AML-193 (cell line): Measurements from ENCODE around the gene MRPS10.
A peak's percentile ranks its signal among the peaks of the same experiment; 100 is the strongest.
"Not testable (repeated sequence)": the region's sequence is repeated elsewhere in the genome, so short reads cannot be mapped to it uniquely, and the experiment has no call there.

Experiments
- DNase-seq, 2 experiments: peaks; one replicate each; lab custom pipeline; 2025; lab: John Stamatoyannopoulos, UW

Gene MRPS10

DNA sequence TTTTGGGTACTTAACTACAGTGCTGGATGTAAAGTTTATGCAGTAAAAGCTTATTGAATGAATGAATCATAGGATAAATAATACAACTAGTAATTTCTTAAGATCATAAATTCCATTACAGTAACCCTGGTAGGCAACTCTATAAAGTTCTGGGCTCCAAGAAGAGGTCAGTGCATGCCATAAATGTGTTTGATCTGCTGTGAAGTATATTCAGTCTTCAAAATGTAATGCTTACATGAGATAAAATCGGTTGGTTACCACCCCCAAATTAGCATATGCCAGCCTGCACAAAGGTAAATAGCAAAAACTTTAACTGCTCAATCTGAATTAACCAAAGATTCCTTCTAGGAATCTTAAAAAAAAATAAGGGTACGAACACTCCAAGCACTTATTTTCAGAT, 10.1 kb downstream of the MRPS10 start:
- DNase-seq = not testable (repeated sequence)

DNA sequence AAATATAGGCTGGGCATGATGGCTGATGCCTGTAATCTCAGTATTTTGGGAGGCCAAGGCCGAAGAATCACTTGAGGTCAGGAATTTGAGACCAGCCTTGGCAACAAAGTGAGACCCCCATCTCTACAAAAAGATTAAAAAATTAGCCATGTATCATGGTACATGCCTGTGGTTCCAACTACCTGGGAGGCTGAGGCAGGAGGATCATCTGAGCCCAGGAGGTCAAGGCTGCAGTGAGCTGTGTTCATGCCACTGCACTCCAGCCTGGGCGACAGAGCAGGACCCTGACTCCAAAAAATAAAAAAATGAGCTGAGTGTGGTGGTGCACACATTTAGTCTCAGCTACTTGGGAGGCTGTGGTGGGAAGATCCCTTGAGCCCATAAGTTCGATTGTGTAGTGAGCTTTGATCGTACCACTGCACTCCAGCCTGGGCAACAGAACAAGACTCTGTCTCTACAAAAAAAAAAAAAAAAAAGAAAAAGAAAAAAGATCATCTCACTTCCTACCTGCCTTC, 12.8 kb downstream of the MRPS10 start:
- no peak for DNase-seq

DNA sequence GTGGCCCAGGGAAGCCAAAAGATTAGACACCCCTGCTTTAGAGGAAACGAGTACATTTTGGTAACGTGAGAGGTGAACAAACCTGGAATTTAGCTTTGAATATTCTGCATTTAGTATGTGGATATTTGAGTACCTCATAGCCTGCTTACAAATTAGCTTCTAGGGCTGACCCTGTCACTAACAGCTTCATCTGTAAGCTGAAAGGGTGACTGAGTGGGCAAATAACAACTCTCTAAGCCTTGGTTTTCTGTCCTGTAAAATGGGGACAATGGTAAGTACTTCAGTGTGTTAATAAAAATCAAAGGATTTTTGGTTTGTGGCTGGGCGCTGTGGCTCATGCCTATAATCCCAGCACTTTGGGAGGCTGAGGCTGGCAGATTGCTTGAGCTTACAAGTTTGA, 14.5 kb downstream of the MRPS10 start:
- DNase-seq = no peak

DNA sequence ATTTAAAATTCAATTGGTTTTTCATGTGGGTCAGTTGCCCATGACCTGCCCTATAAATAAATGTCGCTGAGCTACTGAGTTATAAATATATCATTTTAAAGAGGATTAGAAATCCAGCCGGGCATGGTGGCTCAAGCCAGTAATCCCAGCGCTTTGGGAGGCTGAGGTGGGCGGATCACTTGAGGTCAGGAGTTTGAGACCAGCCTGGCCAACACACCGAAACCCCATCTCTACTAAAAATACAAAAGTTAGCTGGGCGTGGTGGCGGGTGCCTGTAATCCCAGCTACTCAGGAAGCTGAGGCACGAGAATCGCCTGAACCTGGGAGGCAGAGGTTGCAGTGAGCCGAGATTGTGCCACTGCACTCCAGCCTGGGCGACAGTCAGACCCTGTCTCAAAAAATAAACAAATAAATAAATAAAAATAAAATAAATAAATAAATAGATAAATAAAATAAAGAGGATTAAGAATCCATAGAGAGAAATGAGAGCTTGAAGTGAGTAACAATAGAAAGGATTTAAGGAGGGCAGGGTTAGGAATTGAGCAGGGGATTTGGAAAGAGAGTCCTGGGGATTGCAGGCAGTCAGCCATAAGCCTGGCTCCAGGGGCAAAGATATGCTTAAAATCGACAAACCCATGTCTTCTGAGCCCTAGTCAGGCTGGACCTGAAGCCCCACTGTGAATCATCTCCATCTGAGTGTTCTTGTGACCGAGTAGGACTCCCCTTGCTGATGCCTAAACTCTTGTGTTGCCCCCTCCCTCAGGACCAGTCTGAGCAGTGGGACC, 15.3 kb downstream of the MRPS10 start:
- DNase-seq = not testable (repeated sequence)

DNA sequence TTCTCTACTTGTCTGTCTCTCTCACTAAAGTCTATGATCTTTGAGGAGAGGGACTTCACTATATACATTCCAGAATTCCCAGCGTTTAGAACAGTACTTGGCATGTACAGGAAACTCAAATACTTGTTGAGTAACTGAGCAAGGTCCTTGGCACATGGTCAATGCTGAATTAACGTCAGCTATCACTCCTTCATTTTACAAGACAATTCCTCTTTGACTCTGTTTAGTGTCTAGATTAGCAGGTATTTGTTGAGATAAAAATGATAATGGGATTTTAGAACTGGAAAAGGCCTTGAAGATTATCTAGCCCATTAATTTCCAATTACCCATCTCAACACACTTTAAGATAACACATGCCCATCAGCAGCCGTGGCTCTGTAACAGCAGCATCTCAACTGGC, 16.3 kb downstream of the MRPS10 start:
- DNase-seq = no peak

DNA sequence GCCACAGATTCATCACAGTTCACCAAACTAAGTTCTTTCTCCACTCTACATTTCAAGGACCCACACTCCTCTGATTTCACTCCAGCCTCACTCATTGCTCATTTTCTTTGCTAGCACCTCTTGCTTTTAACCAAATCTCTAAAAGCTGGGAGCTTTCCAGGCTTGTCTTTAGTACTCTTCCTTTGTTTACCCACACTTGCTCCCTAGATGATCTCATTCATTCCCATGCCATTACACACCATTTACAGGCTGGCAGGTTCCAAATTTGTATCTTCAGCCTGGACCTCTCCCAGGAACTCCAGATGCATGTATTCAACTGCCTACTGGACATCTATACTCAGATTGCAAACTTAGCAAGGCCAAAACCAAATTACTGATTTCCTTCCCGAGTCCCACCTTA, 17.6 kb downstream of the MRPS10 start:
- no peak for DNase-seq

DNA sequence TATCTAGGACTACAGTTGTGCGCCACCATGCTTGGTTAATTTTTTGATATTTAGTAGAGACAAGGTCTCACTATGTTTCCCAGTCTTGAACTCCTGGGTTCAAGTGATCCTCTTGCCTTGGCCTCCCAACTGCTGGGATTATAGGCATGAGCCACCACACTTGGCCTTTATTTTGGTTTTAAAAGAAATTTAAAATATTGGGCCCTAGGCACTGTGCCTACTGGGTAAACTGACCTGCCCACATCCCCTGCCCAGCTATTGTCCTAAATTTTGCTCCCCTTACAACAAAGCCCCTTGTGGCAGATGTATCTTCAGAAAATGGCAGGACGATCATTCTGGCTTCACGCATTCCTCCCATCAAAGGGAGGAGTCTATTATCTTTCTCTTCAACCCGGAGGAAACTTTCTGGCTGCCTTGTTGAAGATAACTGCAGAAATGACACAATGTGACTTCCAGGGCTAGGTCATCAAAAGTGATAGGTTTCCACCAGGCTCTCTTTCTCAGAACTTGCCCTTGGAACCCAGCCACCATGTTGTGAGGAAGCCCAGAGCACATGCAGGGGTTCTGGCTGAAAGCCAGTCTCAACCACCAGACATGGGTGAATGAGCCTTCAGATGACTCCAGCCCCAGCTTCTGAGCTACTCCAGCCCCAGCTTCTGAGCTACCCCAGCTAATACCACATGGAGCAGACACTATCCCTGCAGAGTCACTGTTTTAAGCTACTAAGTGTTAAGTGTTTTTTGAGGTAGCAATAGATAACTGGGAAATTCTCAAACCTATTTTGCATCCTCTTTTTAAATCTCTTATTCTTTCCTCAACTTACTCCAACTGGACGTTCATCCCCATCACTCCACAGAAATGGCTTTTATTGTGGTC, 18.3 kb downstream of the MRPS10 start:
- DNase-seq = peak in 1 of 2 experiments; percentile 29

DNA sequence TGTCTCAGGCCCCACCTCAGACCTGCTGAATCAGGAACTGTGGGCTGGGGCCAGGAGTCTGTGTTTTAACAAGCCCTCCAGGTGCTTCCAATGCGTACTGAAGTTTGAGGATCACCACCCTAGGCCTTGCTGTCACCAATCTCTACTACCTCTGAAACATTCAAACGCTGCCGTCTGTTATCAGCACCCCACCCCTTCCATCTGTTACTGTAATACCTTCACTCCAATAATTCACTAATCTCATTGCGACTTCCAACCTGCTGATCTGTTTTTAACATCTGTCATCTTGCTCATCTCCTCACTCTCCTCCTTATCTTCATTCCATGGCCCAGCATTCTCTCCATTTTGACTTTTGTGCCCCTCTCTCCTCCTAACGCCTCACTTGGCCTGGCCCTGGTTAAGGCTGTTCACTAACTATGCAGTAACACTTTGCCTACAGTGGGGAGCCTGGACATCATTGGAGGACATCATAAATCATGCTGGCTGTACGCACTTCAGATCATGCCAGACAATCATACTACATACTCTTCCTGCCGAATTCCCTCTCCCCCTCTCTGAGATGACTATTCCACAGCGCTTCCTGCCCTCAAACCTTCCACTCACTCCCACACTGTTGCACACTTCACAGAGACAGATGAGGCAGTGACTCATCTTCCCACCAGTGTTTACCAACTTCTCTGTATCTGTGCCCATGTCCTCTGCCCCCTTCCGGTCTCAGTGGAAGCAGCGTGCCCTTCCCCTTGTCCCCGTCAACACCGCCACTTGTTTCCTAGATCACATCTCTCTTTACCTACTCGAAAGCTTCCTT, 19.9 kb downstream of the MRPS10 start:
- peak; percentile 68 to 69 for DNase-seq

DNA sequence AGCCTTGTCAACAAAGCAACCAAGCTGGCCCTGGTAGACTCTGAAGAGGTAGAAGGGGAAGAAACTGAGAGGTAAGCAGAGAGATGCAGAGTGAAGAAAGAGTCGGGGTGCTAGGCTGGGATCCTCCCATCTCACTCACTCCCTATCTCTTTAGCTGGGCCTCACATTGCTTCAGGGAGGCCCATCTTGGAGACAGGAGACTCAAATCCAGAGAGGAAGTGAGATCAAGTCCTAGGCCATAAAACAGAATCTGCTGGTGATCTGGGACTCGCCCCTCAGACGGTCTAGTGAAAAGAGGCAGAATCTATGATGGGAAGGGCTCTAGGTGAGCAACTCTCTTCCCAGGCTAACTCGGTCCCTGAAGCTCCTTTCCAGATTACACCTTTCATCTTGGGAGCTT, 22.2 kb downstream of the MRPS10 start:
- no peak for DNase-seq

DNA sequence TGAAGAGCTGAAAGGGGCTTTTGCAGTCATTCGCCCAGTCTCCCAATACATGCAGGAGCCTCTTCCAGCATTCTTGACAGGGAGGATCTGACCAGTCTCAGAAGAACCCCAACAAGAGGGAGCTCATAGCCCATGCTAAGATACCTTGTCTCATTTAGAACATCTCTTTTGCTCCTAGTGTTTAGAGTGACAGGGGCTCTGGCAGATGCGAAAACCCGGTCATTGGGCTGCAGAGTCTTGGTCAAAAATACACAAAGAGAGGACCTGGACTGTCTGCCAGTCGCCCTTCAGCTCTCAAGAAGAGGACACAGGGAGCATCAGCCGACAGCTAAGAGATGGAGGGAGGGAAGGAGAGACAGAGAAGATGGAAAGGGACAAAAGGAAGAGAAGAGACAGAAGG, 23.6 kb downstream of the MRPS10 start:
- no peak for DNase-seq

DNA sequence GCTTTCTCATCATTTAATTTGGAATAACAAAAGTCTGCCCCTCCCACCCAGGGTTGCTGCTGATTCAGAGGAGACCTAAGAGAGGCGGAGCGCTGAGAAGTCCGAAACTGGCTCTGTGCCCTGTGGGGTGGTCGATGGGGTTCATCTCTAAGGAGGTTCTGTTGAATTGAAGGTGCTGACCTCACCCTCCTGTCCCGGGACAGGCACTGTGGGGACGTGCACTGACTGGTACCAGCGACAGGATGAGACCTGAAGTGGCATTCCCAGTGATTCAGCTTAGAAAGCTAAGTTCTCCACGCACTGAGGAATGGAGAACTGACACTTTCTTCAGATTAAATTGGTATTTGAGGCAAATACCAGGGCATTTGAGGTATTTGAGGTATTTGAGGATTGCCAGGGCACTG, 24.2 kb downstream of the MRPS10 start:
- no peak for DNase-seq

DNA sequence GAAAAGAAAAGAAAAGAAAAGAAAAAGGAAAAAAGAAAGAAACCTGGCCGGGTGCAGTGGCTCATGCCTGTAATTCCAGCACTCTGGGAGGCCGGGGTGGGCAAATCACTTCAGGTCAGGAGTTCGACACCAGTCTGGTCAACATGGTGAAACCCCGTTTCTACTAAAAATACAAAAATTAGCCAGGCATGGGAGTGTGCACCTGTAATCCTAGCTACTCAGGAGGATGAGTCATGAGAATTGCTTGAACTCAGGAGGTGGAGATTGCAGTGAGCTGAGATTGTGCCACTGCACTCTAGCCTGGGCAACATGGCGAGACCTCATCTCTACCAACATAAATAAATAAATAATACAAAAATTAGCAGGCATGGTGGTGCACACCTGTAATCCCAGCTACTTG, 25.3 kb downstream of the MRPS10 start:
- not testable (repeated sequence) for DNase-seq

DNA sequence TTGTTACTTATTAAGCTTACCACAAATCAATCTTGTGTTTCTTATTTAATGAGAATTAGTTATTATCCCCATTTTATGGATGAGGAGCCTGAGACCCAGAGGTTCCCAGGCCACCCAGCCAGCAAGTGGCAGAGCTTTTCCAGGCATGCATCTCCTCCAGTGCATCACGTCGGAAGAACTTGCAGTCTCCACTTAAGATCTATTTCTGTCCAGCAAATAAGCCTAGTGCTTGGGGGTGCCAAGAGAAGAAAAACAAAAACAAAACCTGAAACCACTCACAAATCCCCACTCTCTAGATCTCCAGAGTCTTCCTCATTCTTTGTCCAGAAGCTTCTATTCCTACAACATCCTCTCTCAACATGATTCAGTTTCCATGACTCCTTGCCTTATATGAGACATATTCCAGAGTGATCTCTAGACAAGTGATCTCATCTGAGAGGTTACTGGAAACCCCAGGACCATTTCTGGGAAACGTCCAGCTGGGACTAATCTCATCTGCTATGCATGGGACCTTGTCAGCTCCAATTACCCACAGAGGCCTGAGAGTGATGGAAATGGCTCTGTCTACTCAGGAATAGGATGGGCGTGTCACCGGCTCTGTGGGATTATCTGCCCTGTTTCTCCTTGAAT, 27.0 kb downstream of the MRPS10 start:
- DNase-seq = no peak

DNA sequence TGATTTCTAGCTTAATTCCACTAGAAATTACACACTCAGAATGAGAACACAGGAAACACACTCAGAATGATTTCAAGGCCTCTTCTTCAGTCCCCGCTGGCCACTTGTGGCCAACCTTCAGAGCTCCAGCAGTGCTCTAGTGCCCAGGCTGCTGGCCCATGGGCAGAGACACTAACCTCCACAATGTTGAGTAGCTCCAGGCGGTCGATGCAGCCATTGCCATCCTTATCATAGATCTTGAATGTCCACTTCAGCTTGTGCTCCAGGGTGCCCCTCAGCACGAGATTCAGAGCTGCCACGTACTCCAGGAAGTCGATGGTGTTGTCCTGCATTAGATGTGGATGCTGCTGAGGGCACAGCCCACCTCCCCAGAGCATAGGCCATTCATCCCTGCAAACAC, 29.3 kb downstream of the MRPS10 start:
- no peak for DNase-seq

DNA sequence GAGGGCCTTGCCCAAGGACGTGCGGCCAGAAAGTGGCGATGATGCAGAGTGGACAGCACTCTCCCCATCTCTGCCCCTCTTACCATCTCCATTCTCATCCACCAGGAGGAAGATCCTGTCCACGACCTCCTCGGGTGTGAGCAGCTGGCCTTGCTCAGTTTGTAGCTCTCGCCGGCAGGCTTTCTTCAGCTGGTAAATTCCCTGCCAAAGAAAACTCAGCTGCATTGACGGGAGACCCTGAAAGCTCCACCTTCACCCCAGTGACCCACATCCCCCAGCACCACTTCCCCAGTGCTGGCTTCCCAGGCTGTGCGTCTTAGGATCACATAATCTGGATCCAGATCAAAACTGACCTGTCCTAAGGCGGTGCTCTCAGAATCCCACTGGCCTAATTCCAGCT, 32.1 kb downstream of the MRPS10 start:
- DNase-seq = no peak

DNA sequence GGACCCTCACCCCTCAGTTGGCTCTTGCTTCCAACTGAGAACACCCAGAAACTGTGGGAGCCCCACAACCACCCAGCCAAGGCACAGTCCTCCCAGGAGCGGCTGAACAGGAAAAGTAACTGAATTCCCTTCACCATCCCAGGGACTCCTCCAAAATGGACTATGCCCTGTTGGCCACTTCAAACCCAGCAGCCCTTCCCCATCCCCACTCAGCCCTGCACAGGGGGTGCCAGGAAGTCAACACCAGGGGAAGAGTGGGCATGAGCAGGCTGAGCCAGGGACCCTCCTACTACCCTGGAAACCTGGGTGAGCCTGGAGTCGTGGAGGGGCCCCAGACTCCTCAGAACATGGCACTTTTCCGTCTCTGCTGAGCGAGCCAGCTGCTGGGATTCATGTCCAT, 33.2 kb downstream of the MRPS10 start:
- DNase-seq = no peak

DNA sequence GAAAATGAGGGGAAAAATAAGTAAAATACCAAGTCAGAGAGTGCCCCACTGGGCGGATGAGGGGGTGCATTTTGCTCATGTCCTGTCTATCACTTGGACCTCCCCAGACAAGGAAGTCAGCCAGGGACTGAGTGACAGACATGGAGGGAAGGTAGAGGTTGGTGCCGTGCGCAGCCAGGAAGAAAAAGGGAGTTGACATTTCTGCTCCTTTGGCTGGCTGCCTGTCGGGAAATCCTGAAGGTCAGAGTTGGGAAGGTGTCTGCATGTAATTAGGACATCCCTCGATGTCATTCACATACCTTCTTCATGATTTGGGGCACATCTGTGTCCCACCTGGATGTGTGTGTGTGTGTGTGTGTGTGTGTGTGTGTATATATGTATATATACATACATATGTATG, 35.6 kb downstream of the MRPS10 start:
- no peak for DNase-seq

DNA sequence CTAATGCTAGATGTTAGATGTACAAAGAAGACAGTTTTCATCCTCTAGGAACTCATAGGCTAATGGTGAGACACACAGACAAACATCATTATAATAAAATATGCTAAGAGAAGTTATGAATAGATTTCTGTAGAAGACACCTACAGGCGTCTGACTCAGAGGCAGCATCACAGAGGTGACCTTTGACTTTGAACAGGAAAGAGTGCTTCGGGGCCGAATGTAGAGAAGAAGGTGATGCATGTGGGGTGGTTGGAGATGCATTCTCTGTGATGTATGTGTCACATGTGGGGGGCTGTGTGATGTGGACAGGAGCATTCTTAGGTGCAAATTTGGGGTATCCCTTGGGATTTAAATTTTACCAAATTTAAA, 37.7 kb downstream of the MRPS10 start:
- DNase-seq = no peak

DNA sequence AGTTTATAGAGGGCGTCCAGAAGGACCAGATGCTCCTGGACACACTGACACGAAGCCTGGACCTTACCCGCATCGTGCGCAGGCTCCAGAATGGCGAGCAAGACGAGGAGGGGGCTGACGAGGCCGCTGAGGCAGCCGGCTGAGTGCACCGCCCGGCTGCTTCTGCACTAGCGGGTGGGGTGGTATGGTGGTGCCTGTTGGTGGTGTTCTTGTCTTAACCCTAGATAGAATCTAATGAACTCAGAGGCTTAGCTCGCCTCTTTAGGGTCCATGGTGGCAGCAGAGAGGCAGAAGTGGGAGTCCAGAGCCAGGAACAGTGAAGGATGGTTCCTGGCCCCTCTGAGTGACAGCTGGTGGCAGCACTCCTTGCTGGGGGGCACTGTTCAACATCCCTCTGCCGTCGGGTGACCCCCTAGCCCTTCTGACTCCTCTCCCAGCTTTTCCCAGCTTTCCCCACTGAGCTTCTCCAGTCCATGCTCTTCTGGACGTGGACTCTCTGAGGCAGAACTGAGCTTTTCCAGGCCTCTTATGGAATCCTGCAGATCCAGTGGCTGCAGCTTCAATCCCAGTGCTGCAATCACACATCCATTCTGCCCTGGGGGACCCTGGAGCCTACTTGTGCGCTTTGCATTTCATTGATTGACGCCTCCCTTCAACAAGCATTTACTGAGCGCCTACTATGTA, 38.3 kb downstream of the MRPS10 start:
- no peak for DNase-seq

DNA sequence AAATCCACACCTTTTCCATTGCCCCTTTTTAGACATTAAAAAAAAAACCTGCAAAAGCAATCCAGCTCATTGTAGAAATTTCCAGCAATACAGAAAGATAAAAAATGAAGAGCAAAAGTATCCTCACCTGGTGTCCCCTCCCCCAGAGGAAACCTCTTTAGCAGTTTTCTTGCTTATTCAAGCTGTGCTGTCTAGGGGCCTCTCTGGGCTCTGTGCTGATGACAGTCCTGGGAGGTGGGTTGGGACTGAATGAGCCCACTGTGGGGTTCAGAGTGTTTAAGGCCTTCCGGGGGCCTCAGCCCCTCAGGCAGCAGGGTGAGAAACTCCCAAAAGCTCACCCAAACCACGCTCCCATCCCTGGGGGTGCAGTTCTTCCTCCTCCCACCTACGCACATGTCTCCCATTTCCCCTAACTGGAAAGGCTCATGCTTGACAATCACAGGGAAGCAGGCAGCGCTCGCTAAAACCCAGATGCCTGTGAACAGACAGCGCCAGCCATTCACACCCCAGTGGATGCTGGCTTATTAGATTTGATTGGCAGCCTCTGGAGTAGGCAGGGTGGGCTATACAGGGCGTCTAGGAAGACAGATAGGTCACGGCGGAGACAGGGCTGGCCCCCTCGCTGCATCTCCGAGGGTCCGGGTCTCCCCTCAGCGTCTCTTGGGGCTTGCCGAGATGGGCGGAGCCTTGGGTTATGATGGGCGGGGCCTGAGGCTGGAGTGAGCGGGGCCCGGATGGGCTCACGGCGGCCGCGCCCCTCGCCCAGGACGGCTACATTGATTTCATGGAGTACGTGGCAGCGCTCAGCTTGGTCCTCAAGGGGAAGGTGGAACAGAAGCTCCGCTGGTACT, 39.9 kb downstream of the MRPS10 start:
- DNase-seq = no peak
